Lung (tissue), 12 donors: Measurements from ENCODE around the gene PRKCB. TPM values are rescaled to one million over a fixed set of nuclear protein-coding genes. Genes with fewer than 3 reads are reported as not detected.

Experiments used
- ATAC-seq: fragments of 200-7000 bp; cut with Tn5 transposase; one replicate; pipeline ENCODE4 v1.9.1; 2020; ENCODE audit warnings: moderate number of reproducible peaks; ENCODE audit not compliant: insufficient read depth, low FRiP score
- DNase-seq, 3 donors: peaks; one replicate each; pipeline ENCODE4 v3.0.0-alpha.2; 2013 to 2017
- H3K27ac ChIP-seq, 2 donors: one replicate each; pipeline ENCODE4 v1.5.1; 2013; ENCODE audit warnings: mild to moderate bottlenecking in 2 of 2, moderate library complexity in 2 of 2, control low read depth in 1 of 2, inconsistent platforms in 1 of 2, low read depth in 1 of 2, low read length in 1 of 2
- H3K27me3 ChIP-seq, 3 donors: one replicate each; pipeline ENCODE4 v1.5.1; 2013; ENCODE audit warnings: low read length in 2 of 3; ENCODE audit not compliant: control insufficient read depth in 3 of 3, insufficient read depth in 3 of 3
- H3K36me3 ChIP-seq, 4 donors: one replicate each; pipeline ENCODE4 v1.5.1; 2013; ENCODE audit warnings: low read length in 4 of 4, mild to moderate bottlenecking in 1 of 4, moderate library complexity in 1 of 4; ENCODE audit not compliant: control insufficient read depth in 4 of 4, insufficient read depth in 4 of 4
- H3K4me1 ChIP-seq, 5 donors: one replicate each; pipeline ENCODE4 v1.5.1; 2013; ENCODE audit warnings: low read length in 5 of 5, mild to moderate bottlenecking in 2 of 5, moderate library complexity in 1 of 5; ENCODE audit not compliant: control insufficient read depth in 5 of 5, insufficient read depth in 5 of 5
- H3K4me3 ChIP-seq: one replicate; pipeline ENCODE4 v1.5.1; 2013; ENCODE audit warnings: mild to moderate bottlenecking, control low read depth, moderate library complexity
- H3K9ac ChIP-seq, 2 donors: one replicate each; pipeline ENCODE4 v1.5.1; 2013; ENCODE audit warnings: low read length in 2 of 2, control low read depth in 1 of 2; ENCODE audit not compliant: insufficient read depth in 1 of 2
- H3K9me3 ChIP-seq, 4 donors: one replicate each; pipeline ENCODE4 v1.5.1; 2013; ENCODE audit warnings: low read length in 3 of 4, mild to moderate bottlenecking in 1 of 4, moderate library complexity in 1 of 4; ENCODE audit not compliant: control insufficient read depth in 4 of 4, insufficient read depth in 3 of 4
- WGBS, 2 donors: extraction: QIAGEN DNeasy Blood & Tissue Kit; methylation state at CpG; one replicate each; pipeline ENCODE4 v1.1.7; 2013; 5-methylcytosine and 5-hydroxymethylcytosine counted together
- polyA plus RNA-seq, 2 donors: library from polyadenylated mRNA; stranded (reverse); fragments of 200-250 nt; gene quantifications; one replicate each; pipeline ENCODE4 v1.2.1, GENCODE V29; 2013
- total RNA-seq, 2 donors: library from RNA; depleted of rRNA in 1 of 2; stranded (reverse); fragments of >200 nt in 1 of 2; gene quantifications; one replicate each; pipeline ENCODE4 v1.2.1, GENCODE V29; 2014 to 2021
- TF ChIP-seq, protein P1 (sequence below): IDR thresholded peaks from 2 replicates; pipeline ENCODE4 v1.5.1; 2012; ENCODE audit warnings: mild to moderate bottlenecking; ENCODE audit errors: control extremely low read depth, extremely low read depth
- donor health status: control.
- donor health status: control.
- donor health status: Bipolar disorder and iron deficiency.
- donor health status: healthy.
- donor health status: DM: yes; HTN: yes; CAD: no.

Gene PRKCB
- total and polyA plus RNA-seq, 4 donors = 2.5 to 46.4 (median 21.8) TPM

DNA sequence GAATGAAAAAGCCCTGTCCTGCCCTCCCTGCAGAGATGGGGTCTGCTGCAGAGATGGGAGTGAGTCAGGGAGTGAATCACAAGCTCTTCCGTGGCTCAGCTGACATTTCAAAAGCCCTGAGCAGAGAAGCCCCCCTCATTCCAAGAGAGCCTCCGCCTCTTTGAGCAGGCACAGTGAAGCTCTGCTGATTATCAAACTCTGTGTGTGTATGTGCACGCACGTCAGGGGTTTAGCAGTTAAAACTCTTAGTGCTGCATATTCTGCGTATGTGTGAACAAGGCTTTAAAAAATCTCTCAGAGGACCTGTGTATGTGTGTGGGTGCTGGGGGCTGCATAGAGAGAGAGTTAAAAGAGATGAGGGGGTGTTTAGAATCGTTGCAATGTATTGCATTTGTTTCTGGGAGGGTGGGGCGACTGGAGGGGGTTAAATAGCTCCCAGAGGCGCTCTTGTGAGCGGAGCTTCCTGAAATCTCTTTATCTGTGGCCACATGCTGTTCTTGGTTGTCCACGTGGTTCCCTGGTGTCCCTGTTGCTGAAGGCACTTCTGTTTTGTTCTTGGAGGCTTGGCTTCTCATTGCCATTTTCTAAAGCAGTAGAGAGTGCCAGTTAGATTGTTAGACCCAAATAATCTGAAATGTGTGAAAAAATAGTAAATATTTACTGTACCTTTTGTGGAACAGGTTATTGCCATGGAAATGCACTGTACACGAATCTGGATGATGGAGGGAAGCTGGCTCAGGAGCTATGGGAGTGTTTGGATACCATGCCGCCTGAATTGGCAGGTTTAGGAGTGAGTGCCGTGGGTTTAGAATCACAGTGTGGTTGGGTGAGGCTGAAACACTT, 116.6 kb downstream of the PRKCB start:
- H3K9ac ChIP-seq = no peak overlapping the region
- ATAC-seq (no peak), DNase-seq (peak in 2 of 3 donors; percentile 35 to 44)
- H3K27me3 ChIP-seq = no peaks in the 10 kb centered on the region
- WGBS, 2 donors = 19 to 22% methylated on average over 13 of the region's 13 CpGs
- H3K9me3 ChIP-seq = peaks cover 0 to 2% (median 0%) of the 10 kb centered on the region in 4 donors
- peaks cover 0 to 6% (median 3%) of the 10 kb centered on the region in 5 donors for H3K4me1 ChIP-seq
- H3K4me3 ChIP-seq = no peak overlapping the region
- no peak overlapping the region for H3K27ac ChIP-seq
- H3K36me3 ChIP-seq = no peaks in the 10 kb centered on the region
- TF ChIP-seq, protein P1, sequence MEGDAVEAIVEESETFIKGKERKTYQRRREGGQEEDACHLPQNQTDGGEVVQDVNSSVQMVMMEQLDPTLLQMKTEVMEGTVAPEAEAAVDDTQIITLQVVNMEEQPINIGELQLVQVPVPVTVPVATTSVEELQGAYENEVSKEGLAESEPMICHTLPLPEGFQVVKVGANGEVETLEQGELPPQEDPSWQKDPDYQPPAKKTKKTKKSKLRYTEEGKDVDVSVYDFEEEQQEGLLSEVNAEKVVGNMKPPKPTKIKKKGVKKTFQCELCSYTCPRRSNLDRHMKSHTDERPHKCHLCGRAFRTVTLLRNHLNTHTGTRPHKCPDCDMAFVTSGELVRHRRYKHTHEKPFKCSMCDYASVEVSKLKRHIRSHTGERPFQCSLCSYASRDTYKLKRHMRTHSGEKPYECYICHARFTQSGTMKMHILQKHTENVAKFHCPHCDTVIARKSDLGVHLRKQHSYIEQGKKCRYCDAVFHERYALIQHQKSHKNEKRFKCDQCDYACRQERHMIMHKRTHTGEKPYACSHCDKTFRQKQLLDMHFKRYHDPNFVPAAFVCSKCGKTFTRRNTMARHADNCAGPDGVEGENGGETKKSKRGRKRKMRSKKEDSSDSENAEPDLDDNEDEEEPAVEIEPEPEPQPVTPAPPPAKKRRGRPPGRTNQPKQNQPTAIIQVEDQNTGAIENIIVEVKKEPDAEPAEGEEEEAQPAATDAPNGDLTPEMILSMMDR = no peak

DNA sequence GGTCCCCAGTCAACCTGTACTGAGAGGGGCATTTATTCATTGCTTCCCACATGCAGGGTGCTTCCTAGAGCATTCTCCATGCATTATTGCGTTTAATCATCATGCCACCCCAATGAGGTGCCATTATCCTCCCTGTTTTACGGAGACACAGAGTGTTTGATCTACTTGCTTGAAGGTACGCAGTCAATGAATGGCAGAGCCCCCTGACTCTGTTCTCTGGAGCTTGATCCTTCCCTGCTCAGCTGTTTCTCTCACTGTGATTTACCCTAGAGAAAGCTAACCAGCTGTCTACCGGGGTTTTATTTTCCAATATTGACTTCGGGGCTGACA, 117.2 kb downstream of the PRKCB start:
- TF ChIP-seq, protein P1 = no peak
- no peak for ATAC-seq
- 85 to 87% methylated on average over 5 of the region's 5 CpGs for whole genome bisulfite sequencing, 2 donors
- no peaks in the 10 kb centered on the region for H3K9me3 ChIP-seq
- H3K36me3 ChIP-seq = no peaks in the 10 kb centered on the region
- no peak overlapping the region for H3K27ac ChIP-seq
- no peak overlapping the region for H3K9ac ChIP-seq
- no peaks in the 10 kb centered on the region for H3K27me3 ChIP-seq
- H3K4me1 ChIP-seq = peaks cover 0 to 6% (median 3%) of the 10 kb centered on the region in 5 donors
- H3K4me3 ChIP-seq = no peak overlapping the region
- DNase-seq = no peak

DNA sequence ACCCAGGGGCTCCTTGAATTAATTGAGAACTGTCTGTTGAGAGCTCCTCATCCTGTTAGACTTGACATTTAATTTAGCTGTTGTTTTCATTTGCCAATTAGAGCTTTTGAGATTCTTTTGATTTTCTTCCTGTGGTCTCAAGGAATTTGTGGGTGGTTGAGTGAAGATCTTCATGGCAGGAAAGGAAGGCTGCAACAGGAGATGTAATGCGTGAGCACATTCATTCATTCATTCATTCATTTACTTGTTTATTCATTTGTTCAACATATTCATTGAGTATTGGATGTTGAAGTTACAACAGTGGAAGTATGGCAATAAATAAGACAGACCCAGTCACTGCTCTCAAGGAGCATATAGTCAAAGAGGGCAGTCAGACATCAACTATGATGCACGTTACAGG, 117.7 kb downstream of the PRKCB start:
- no peaks in the 10 kb centered on the region for H3K9me3 ChIP-seq
- H3K27me3 ChIP-seq = no peaks in the 10 kb centered on the region
- H3K9ac ChIP-seq = no peak overlapping the region
- H3K27ac ChIP-seq = no peak overlapping the region
- 85 to 91% methylated on average over 2 of the region's 2 CpGs for WGBS, 2 donors
- H3K4me1 ChIP-seq = peaks cover 0 to 6% (median 3%) of the 10 kb centered on the region in 5 donors
- no peak for ATAC-seq
- H3K4me3 ChIP-seq = no peak overlapping the region
- no peaks in the 10 kb centered on the region for H3K36me3 ChIP-seq
- no peak for DNase-seq
- TF ChIP-seq, protein P1 = no peak
